Gastrocnemius medialis (tissue), 4 donors: ENCODE results near the gene SMAD1.

ENCODE experiments used
- CTCF ChIP-seq, 5 experiments: fragments of 450-650 bp in 3 of 5; fragments of 200-600 bp in 2 of 5; sonication (generic) in 2 of 5; IDR thresholded peaks in 4 of 5; conservative IDR thresholded peaks in 1 of 5; 1 replicate in 4 of 5; 2 replicates in 1 of 5; pipeline ENCODE4 v1.5.1; 2016 to 2019; ENCODE audit warnings: antibody characterized with exemption in 5 of 5, mild to moderate bottlenecking in 3 of 5, moderate library complexity in 3 of 5
- POLR2A ChIP-seq, 2 donors: fragments of 450-650 bp; IDR thresholded peaks; one replicate each; pipeline ENCODE4 v1.6.1; 2017; ENCODE audit warnings: antibody characterized with exemption in 2 of 2, mild to moderate bottlenecking in 2 of 2, moderate library complexity in 2 of 2

DNA sequence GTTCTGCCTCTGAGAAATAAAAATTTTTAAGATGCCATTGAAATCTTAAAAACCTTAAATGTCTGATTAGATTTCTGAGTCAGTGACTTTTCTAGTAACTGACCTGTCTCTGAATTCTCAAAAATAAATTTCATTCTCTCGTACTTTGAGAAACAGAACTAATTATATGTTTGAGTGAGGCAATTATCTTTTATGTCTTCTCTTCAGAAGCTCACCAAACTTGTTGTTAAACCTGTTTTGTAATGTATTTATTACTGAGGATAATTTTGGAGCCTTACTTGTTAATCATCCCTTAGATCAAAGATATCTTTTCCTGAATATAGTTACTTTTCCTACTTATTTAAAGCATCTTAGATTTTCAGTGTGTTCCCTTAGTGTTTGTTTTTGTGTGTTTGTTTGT lies 73.0 kb downstream of the SMAD1 start:
- TF ChIP-seq CTCF (IDR thresholded peaks at IDR 0.05 in 4 of 5, conservative IDR thresholded peaks at IDR 0.05 in 1 of 5) (no peak), POLR2A (IDR thresholded peaks at IDR 0.05) (no peak)
